K562 treated with DMSO at 1 percent for 12 hours (cell line): ENCODE results near the gene RELL2. TPM values are rescaled to one million over a fixed set of nuclear protein-coding genes. Genes with fewer than 3 reads are reported as not detected.

Experiments
- total RNA-seq: library from RNA; unstranded; fragments of 300-600 nt; gene quantifications from 2 replicates; pipeline ENCODE4 v1.2.3, GENCODE V29; 2022; ENCODE audit not compliant: insufficient read depth

RELL2 gene, protein sequence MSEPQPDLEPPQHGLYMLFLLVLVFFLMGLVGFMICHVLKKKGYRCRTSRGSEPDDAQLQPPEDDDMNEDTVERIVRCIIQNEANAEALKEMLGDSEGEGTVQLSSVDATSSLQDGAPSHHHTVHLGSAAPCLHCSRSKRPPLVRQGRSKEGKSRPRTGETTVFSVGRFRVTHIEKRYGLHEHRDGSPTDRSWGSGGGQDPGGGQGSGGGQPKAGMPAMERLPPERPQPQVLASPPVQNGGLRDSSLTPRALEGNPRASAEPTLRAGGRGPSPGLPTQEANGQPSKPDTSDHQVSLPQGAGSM
- 6.6 and 8.6 TPM in 2 replicates for total RNA-seq

DNA sequence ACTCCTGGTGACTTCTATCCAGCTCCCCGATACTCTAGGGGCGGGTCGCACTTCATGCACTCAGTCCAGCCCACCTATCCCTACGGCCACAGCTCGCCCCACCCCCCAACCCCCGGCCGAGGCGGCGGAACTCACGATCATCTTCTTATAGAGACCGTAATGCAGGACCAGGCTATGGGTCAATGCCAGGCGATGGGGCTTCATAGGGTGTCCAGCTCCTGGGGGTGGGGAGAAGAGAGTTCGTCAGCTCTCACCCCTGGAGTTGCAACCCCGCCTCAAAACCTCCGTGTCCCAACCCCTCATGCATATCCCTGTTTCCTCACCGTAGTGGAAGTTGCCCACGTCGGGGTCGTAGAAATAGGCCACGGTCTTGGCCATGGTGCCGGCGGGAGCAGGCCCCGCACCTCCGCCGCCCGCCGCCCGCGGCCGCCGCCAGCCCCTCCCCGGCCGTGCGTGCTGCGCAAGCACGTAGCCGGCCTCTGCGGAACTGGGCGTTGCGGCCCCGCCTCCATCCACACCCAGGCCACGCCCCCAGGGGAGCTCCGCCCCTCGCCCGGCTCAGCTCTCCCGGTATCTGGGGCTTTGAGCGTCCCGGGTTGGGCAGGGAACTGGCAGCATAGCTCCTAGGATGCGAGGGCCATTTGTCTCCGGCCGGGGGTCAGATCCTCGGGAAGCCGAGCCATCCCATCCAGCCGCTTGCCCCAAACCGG, at the start of gene RELL2, which contains the start of gene HDAC3:
Gene RELL2, plus strand, starts transcription at position 585 of the 710 bp plus-strand sequence. CDS start 1,229 bp downstream, outside the sequence.
Gene HDAC3, minus strand, starts transcription at position 437 of the 710 bp plus-strand sequence. Its CDS starts 59 bp downstream, at position 378.

DNA sequence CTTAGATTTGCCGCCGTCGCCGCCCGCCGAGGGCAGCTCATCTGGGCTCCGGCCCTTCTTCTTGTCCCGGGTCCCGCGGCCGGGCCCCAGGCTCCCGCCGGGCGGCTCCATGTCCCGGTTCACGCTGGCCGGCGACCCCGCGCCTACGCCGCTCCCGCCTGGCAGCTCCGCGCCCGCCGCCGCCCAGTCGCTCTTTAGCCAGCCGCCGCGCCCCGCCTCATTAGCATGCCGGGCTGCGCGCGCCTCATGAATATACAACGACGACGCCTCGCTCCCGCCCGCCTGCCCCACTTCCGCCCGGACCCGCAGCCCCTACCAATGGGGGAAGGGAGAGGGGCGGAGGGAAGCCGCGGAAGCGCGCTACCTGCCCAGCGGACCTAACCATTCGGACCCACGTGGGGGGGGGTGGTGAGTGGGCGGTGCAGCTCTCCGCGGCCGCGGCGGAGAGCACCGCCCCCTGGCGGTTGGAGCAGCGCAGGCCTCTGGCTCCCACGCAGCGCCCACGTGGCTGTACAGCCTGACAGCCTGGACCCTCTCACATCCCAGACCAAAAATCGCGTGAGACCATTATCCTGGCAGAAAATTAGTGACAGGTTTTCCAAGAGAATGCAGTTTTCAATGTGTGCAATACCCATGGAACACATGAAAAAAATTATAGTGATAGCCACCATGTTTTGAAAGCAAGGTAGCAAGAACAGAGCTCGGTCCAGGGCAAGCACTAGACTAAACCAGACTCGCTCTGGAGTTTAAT, 17.8 kb upstream of the RELL2 start, which contains the start of gene DIAPH1:
Gene DIAPH1, minus strand, starts transcription at position 197 of the 751 bp plus-strand sequence. Its CDS starts 86 bp downstream, at position 111.

DNA sequence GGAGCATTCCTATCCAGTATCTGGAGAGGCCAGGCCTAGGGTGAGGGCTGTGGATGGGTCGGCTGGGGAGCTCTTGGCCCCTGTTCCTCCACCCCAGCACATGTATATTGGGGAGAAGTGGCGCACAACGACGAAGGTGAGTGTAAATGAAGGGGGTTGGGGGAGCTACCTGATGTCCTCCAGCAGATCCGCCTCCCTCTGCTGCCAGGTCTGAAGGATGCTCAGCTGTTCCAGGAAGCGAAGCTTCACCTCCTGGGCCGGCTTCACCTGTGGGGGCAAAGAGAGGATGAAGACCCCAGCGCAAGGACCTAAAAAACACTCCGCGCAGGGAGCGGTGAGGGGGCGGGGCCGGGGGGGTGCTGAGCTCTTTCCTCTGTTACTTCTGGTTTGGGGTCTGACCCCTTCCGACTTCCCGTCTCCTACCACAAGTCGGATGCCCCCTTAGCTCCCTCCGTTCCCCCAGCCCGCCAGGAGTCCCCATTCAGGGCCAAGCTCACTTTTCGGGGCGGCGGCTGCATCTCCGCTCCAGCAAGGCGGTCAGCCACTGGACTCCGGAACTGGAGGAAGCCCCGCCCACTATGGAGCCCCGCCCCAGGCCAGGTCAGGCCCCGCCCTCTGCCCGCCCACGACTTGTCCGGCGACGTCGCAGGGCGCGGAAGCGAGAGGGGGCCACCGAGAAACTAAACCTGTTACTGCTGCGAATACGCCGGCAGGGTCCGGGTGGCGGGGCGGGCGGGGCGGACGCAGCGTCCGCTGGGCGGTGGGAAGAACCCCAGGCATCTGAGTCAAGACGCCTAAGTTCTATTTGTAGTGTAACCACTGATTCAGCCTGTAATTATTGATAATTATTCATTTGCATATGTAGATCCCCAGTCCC, 14.3 kb downstream of the RELL2 start, which contains the start of gene FCHSD1:
Gene FCHSD1, minus strand, starts transcription at position 568 of the 877 bp plus-strand sequence. Its CDS starts 50 bp downstream, at position 518.

DNA sequence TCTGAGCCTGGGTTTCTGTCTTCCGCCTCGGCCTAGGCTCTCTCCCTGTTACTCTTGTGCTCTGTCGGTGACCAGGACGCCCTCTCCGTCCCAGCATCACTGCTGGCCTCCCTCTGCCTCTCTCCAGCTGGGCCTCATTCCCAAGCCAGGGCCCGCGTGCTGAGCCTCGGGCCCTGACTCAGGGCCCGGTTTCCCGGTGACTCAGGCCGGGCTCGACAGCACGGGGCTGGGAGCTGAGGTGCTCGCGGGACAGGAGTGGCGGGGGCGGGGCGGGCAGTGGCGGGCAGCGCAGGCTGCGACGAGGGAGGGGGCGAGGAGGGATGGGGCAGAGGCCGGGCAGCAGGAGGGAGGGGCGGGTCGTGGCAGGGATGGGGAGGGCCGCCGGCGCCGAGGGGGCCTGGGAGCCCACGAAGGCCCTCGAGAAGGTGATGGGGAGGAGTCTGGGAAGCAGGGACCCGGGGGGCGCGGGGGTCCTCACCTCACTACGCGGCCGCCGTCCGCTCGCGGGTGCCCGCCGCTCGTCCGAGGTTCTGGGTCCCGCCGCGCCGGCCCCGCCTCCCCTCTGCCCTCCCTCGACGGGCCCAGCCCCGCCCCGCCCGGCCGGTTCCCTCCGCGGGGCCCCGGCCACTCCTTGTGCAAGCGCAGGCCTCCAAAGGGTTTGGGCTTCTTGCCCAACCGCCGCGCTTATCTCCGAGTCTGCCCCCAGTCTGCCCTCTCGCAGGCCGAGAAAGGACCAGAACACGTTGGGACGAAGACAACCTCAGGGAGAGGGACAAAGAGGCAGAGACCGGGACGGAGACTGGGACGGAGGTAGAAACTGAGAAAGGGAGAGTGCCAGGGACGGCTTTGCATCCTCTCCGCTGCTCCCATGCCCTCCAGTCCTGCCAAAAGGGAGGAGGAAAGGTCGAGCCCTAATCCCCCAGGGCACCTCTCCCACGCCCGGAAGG, 45.2 kb downstream of the RELL2 start, which contains the start of gene ARAP3:
Gene ARAP3, minus strand, starts transcription at position 536 of the 947 bp plus-strand sequence. CDS start 1,744 bp downstream, outside the sequence.

Other genes with a start within 250 kb of the RELL2 start
- 0.23 TPM in 1 of 2 replicates, not detected in the other for gene PCDHGB4, start 249.3 kb upstream of the RELL2 start, total RNA-seq
- gene PCDHGA8, start 244.4 kb upstream of the RELL2 start, total RNA-seq: 0.36 and 0.68 TPM in 2 replicates
- 0.50 and 0.74 TPM in 2 replicates for gene PCDHGB5, start 239.1 kb upstream of the RELL2 start, total RNA-seq
- gene PCDHGA9, start 234.2 kb upstream of the RELL2 start, total RNA-seq: 0.39 TPM in 1 of 2 replicates, not detected in the other
- not detected in 2 replicates for gene PCDHGB6, start 229.0 kb upstream of the RELL2 start, total RNA-seq
- gene PCDHGA10, start 224.0 kb upstream of the RELL2 start, total RNA-seq: 0.19 TPM in 1 of 2 replicates, not detected in the other
- not detected in 2 replicates for gene PCDHGB7, start 219.3 kb upstream of the RELL2 start, total RNA-seq
- gene PCDHGA11, start 215.9 kb upstream of the RELL2 start, total RNA-seq: not detected in 2 replicates
- not detected in 2 replicates for gene PCDHGA12, start 206.5 kb upstream of the RELL2 start, total RNA-seq
- gene PCDHGC3, start 161.0 kb upstream of the RELL2 start, total RNA-seq: not detected in 2 replicates
- gene PCDHGC4, start 152.0 kb upstream of the RELL2 start, total RNA-seq: not detected in 2 replicates
- gene PCDHGC5, start 147.9 kb upstream of the RELL2 start, total RNA-seq: not detected in 2 replicates
- gene DIAPH1, start 18.0 kb upstream of the RELL2 start, total RNA-seq: 99.4 and 179 TPM in 2 replicates
- gene HDAC3, start 148 bp upstream of the RELL2 start, total RNA-seq: 96.7 and 131 TPM in 2 replicates
- gene FCHSD1, start 14.4 kb downstream of the RELL2 start, total RNA-seq: 6.9 and 18.3 TPM in 2 replicates
- 8.2 and 16.2 TPM in 2 replicates for gene ARAP3, start 45.2 kb downstream of the RELL2 start, total RNA-seq
- gene PCDH1, start 241.4 kb downstream of the RELL2 start, total RNA-seq: 0.40 and 1.5 TPM in 2 replicates